Esophagus squamous epithelium (tissue), 5 donors: Measurements from ENCODE around the gene CHST6. TPM values are rescaled to one million over a fixed set of nuclear protein-coding genes. Genes with fewer than 3 reads are reported as not detected.
"Not testable (repeated sequence)": the region's sequence is repeated elsewhere in the genome, so short reads cannot be mapped to it uniquely, and the experiment has no call there.

Experiments
- DNase-seq: peaks from one replicate; lab custom pipeline; 2025; lab: John Stamatoyannopoulos, UW
- H3K27ac ChIP-seq, 4 donors: fragments of 200-600 bp; sonication (generic); one replicate each; pipeline ENCODE4 v1.5.1; 2016 to 2019; ENCODE audit warnings: mild to moderate bottlenecking in 1 of 4
- H3K27me3 ChIP-seq, 4 donors: fragments of 200-600 bp; sonication (generic); 1 replicate in 3 of 4; 2 replicates in 1 of 4; pipeline versions ENCODE4 v1.5.1 to v1.6.0; 2017 to 2021; ENCODE audit warnings: antibody characterized with exemption in 1 of 4
- H3K36me3 ChIP-seq, 3 donors: fragments of 200-600 bp; sonication (generic); one replicate each; pipeline ENCODE4 v1.5.1; 2016 to 2019
- H3K4me1 ChIP-seq, 3 donors: fragments of 200-600 bp; sonication (generic); one replicate each; pipeline ENCODE4 v1.5.1; 2017 to 2019
- H3K4me3 ChIP-seq, 4 donors: fragments of 200-600 bp; sonication (generic); 1 replicate in 3 of 4; 2 replicates in 1 of 4; pipeline ENCODE4 v1.5.1; 2016 to 2019; ENCODE audit warnings: mild to moderate bottlenecking in 2 of 4, moderate library complexity in 1 of 4
- H3K9me3 ChIP-seq, 3 donors: fragments of 200-600 bp; sonication (generic); one replicate each; pipeline ENCODE4 v1.5.1; 2016 to 2019
- CTCF ChIP-seq, 6 experiments: fragments of 450-650 bp in 4 of 6; fragments of 200-600 bp in 2 of 6; sonication (generic) in 2 of 6; IDR thresholded peaks; one replicate each; pipeline ENCODE4 v1.5.1; 2016 to 2019; ENCODE audit warnings: antibody characterized with exemption in 6 of 6, mild to moderate bottlenecking in 4 of 6, moderate library complexity in 4 of 6
- POLR2A ChIP-seq, 4 donors: fragments of 450-650 bp; IDR thresholded peaks; one replicate each; pipeline ENCODE4 v1.6.1; 2017; ENCODE audit warnings: antibody characterized with exemption in 4 of 4, mild to moderate bottlenecking in 4 of 4, moderate library complexity in 3 of 4
- WGBS, 2 donors: methylation state at CpG; one replicate each; pipeline ENCODE4 v1.1.5; 2018; 5-methylcytosine and 5-hydroxymethylcytosine counted together
- intact Hi-C: fragments of 100-400 bp; cut with DNase I; formaldehyde crosslinking; loops from one replicate; pipeline ENCODE4 v1.15.0; 2022
- total RNA-seq, 4 donors: library from RNA; depleted of rRNA; stranded (reverse); fragments of >200 nt; gene quantifications; one replicate each; pipeline ENCODE4 v1.1.0, GENCODE V29; 2016
- donor health status: DM: yes; HTN: yes; CAD: no.

The CHST6 gene
- total RNA-seq, 4 donors from 2014 or later = 0.97 to 6.9 (median 4.2) TPM

GRCh38 chr16:75529056-75529905 is 34.0 kb upstream of the CHST6 start:
- intact Hi-C loops = no loop called here
- WGBS, 2 donors = 83 to 98% methylated on average over 2 to 13 of the region's 81 CpGs
- Histone ChIP-seq H3K27ac (no peak overlapping the region), H3K4me1 (no peaks in the 10 kb centered on the region), H3K36me3 (no peaks in the 10 kb centered on the region), H3K27me3 (no peaks in the 10 kb centered on the region), H3K4me3 (no peak overlapping the region), H3K9me3 (no peaks in the 10 kb centered on the region)
- TF ChIP-seq CTCF (IDR thresholded peaks at IDR 0.05) (no peak), POLR2A (IDR thresholded peaks at IDR 0.05) (no peak)
- DNase-seq = no peak

GRCh38 chr16:75527825-75528299 is 32.6 kb upstream of the CHST6 start:
- Histone ChIP-seq H3K9me3 (no peaks in the 10 kb centered on the region), H3K27me3 (no peaks in the 10 kb centered on the region), H3K27ac (no peak overlapping the region), H3K36me3 (no peaks in the 10 kb centered on the region), H3K4me1 (no peaks in the 10 kb centered on the region), H3K4me3 (no peak overlapping the region)
- TF ChIP-seq POLR2A (IDR thresholded peaks at IDR 0.05) (no peak), CTCF (IDR thresholded peaks at IDR 0.05) (no peak)
- WGBS, 2 donors = 66 to 75% methylated on average over 5 of the region's 5 CpGs
- intact Hi-C loops = no loop called here
- no peak for DNase-seq

- H3K27ac ChIP-seq = no peak overlapping the region
- H3K4me1 ChIP-seq = no peaks in the 10 kb centered on the region
- no peak overlapping the region for H3K4me3 ChIP-seq
- H3K9me3 ChIP-seq = no peaks in the 10 kb centered on the region
- no peak for TF ChIP-seq POLR2A (IDR thresholded peaks at IDR 0.05)
- no peak for TF ChIP-seq CTCF (IDR thresholded peaks at IDR 0.05)
- intact Hi-C loops = no loop called here
- H3K36me3 ChIP-seq = no peaks in the 10 kb centered on the region
- H3K27me3 ChIP-seq = no peaks in the 10 kb centered on the region
- WGBS, 2 donors = 82 to 84% methylated on average over 5 of the region's 5 CpGs
- DNase-seq = no peak
Measured at GRCh38 chr16:75526032-75526790, 31.0 kb upstream of the CHST6 start.

GRCh38 chr16:75519175-75519574 is 23.9 kb upstream of the CHST6 start:
- Histone ChIP-seq H3K36me3 (no peaks in the 10 kb centered on the region), H3K27ac (no peak overlapping the region), H3K27me3 (no peaks in the 10 kb centered on the region), H3K4me3 (no peak overlapping the region), H3K4me1 (peaks cover 0 to 16% (median 7%) of the 10 kb centered on the region in 3 donors), H3K9me3 (no peaks in the 10 kb centered on the region)
- no peak for DNase-seq
- TF ChIP-seq POLR2A (IDR thresholded peaks at IDR 0.05) (no peak), CTCF (IDR thresholded peaks at IDR 0.05) (no peak)
- intact Hi-C loops = no loop called here
- WGBS, 2 donors = 91 to 92% methylated on average over 6 of the region's 6 CpGs

GRCh38 chr16:75516189-75516966 is 21.1 kb upstream of the CHST6 start:
- intact Hi-C loops = not testable (repeated sequence)

More at GRCh38 chr16:75516189-75516966, 21.1 kb upstream of the CHST6 start:
- not testable (repeated sequence) for H3K9me3 ChIP-seq, H3K27me3 ChIP-seq, H3K36me3 ChIP-seq, DNase-seq
- peak overlapping the region; percentile 61 to 96 (median 84) for H3K4me3 ChIP-seq
- 42 to 60% methylated on average over 6 to 8 of the region's 42 CpGs for WGBS, 2 donors
- peak overlapping the region; percentile 88 to 98 (median 96) for H3K27ac ChIP-seq
- H3K4me1 ChIP-seq = peaks cover 0 to 16% (median 7%) of the 10 kb centered on the region in 3 donors
